ENCODE results near the gene KIR3DL1. TPM values are rescaled to one million over a fixed set of nuclear protein-coding genes. Genes with fewer than 3 reads are reported as not detected.
"Not testable (repeated sequence)": the region's sequence is repeated elsewhere in the genome, so short reads cannot be mapped to it uniquely, and the experiment has no call there.

The KIR3DL1 gene
- total RNA-seq, 1 experiment from 2014 or later: not detected

- Histone ChIP-seq H3K9me3 (replicated peaks) (peaks cover 5% of the 10 kb centered on the region; the same call in 1 of the 2 replicates), H3K27ac (no peak overlapping the region), H3K4me3 (no peak overlapping the region), H3K27me3 (replicated peaks) (peaks cover 17% of the 10 kb centered on the region), H3K4me1 (replicated peaks) (no peaks in the 10 kb centered on the region), H3K36me3 (no peaks in the 10 kb centered on the region)
- DNase-seq (ENCODE audit: low read depth in 1 of 2, low spot score in 2 of 2): no peak
Measured at GRCh38 chr19:54791476-54791875, 24.8 kb upstream of the KIR3DL1 start.

- H3K36me3 ChIP-seq: no peaks in the 10 kb centered on the region
- peaks cover 5% of the 10 kb centered on the region; the same call in 1 of the 2 replicates for H3K9me3 ChIP-seq (replicated peaks)
- no peak overlapping the region for H3K27ac ChIP-seq
- no peaks in the 10 kb centered on the region for H3K4me1 ChIP-seq (replicated peaks)
- H3K27me3 ChIP-seq (replicated peaks): peaks cover 17% of the 10 kb centered on the region
- peak overlapping the region; percentile 18 for H3K4me3 ChIP-seq
- DNase-seq (ENCODE audit: low read depth in 1 of 2, low spot score in 2 of 2): no peak
Measured at GRCh38 chr19:54792814-54793213, 23.5 kb upstream of the KIR3DL1 start.

- no peak for DNase-seq (ENCODE audit: low read depth in 1 of 2, low spot score in 2 of 2)
- no peaks in the 10 kb centered on the region for H3K36me3 ChIP-seq
- H3K27me3 ChIP-seq (replicated peaks): peaks cover 17% of the 10 kb centered on the region
- H3K27ac ChIP-seq: no peak overlapping the region
- no peak overlapping the region for H3K4me3 ChIP-seq
- no peaks in the 10 kb centered on the region for H3K4me1 ChIP-seq (replicated peaks)
- H3K9me3 ChIP-seq (replicated peaks): peaks cover 5% of the 10 kb centered on the region; the same call in 1 of the 2 replicates
Measured at GRCh38 chr19:54795758-54796157, 20.5 kb upstream of the KIR3DL1 start.

- no peaks in the 10 kb centered on the region for H3K9me3 ChIP-seq (replicated peaks)
- no peaks in the 10 kb centered on the region for H3K4me1 ChIP-seq (replicated peaks)
- H3K27me3 ChIP-seq (replicated peaks): no peaks in the 10 kb centered on the region
- H3K27ac ChIP-seq: no peak within 1 kb of the TSS
- H3K4me3 ChIP-seq: no peak within 1 kb of the TSS
- no peak for DNase-seq (ENCODE audit: low read depth in 1 of 2, low spot score in 2 of 2)
- H3K36me3 ChIP-seq: no peaks in the 10 kb centered on the region
Measured at GRCh38 chr19:54803410-54803809, 12.9 kb upstream of the KIR3DL1 start, which contains the start of gene KIR2DL4. TSS of gene KIR2DL4 (plus strand) at chr19:54803610. CDS start at chr19:54803652, 42 bp downstream.

- H3K4me3 ChIP-seq: no peak overlapping the region
- no peaks in the 10 kb centered on the region for H3K9me3 ChIP-seq (replicated peaks)
- H3K27ac ChIP-seq: no peak overlapping the region
- DNase-seq (ENCODE audit: low read depth in 1 of 2, low spot score in 2 of 2): no peak
- no peaks in the 10 kb centered on the region for H3K27me3 ChIP-seq (replicated peaks)
- no peaks in the 10 kb centered on the region for H3K4me1 ChIP-seq (replicated peaks)
- H3K36me3 ChIP-seq: no peaks in the 10 kb centered on the region
Measured at GRCh38 chr19:54804101-54804500, 12.2 kb upstream of the KIR3DL1 start.

- H3K27ac ChIP-seq: no peak overlapping the region
- no peaks in the 10 kb centered on the region for H3K4me1 ChIP-seq (replicated peaks)
- H3K9me3 ChIP-seq (replicated peaks): no peaks in the 10 kb centered on the region
- H3K36me3 ChIP-seq: no peaks in the 10 kb centered on the region
- DNase-seq (ENCODE audit: low read depth in 1 of 2, low spot score in 2 of 2): no peak
- no peak overlapping the region for H3K4me3 ChIP-seq
- H3K27me3 ChIP-seq (replicated peaks): no peaks in the 10 kb centered on the region
Measured at GRCh38 chr19:54804571-54804970, 11.7 kb upstream of the KIR3DL1 start.

GRCh38 chr19:54805665-54806515, 10.4 kb upstream of the KIR3DL1 start:
- H3K9me3 ChIP-seq (replicated peaks): no peaks in the 10 kb centered on the region
- no peak overlapping the region for H3K27ac ChIP-seq
- no peaks in the 10 kb centered on the region for H3K27me3 ChIP-seq (replicated peaks)
- H3K4me1 ChIP-seq (replicated peaks): no peaks in the 10 kb centered on the region
- no peak for DNase-seq (ENCODE audit: low read depth in 1 of 2, low spot score in 2 of 2)
- no peak overlapping the region for H3K4me3 ChIP-seq
- H3K36me3 ChIP-seq: no peaks in the 10 kb centered on the region

GRCh38 chr19:54806516-54806838, 9.8 kb upstream of the KIR3DL1 start:
- H3K27ac ChIP-seq: no peak overlapping the region
- no peaks in the 10 kb centered on the region for H3K27me3 ChIP-seq (replicated peaks)
- H3K9me3 ChIP-seq (replicated peaks): no peaks in the 10 kb centered on the region
- H3K36me3 ChIP-seq: no peaks in the 10 kb centered on the region
- H3K4me1 ChIP-seq (replicated peaks): no peaks in the 10 kb centered on the region
- no peak for DNase-seq (ENCODE audit: low read depth in 1 of 2, low spot score in 2 of 2)
- no peak overlapping the region for H3K4me3 ChIP-seq

GRCh38 chr19:54814571-54814970, 1.7 kb upstream of the KIR3DL1 start:
- not testable (repeated sequence) for H3K36me3 ChIP-seq; H3K27ac ChIP-seq; H3K4me1 ChIP-seq (replicated peaks); H3K4me3 ChIP-seq; H3K9me3 ChIP-seq (replicated peaks); H3K27me3 ChIP-seq (replicated peaks); DNase-seq (ENCODE audit: low read depth in 1 of 2, low spot score in 2 of 2)

- no peak for DNase-seq (ENCODE audit: low read depth in 1 of 2, low spot score in 2 of 2)
- no peaks in the 10 kb centered on the region for H3K9me3 ChIP-seq (replicated peaks)
- no peak overlapping the region for H3K4me3 ChIP-seq
- H3K36me3 ChIP-seq: no peaks in the 10 kb centered on the region
- no peak overlapping the region for H3K27ac ChIP-seq
- no peaks in the 10 kb centered on the region for H3K4me1 ChIP-seq (replicated peaks)
- no peaks in the 10 kb centered on the region for H3K27me3 ChIP-seq (replicated peaks)
Measured at GRCh38 chr19:54817670-54818536, 1.6 kb downstream of the KIR3DL1 start.

- H3K36me3 ChIP-seq; H3K27ac ChIP-seq; H3K9me3 ChIP-seq (replicated peaks); H3K4me3 ChIP-seq; DNase-seq (ENCODE audit: low read depth in 1 of 2, low spot score in 2 of 2); H3K4me1 ChIP-seq (replicated peaks); H3K27me3 ChIP-seq (replicated peaks): not testable (repeated sequence)
Measured at GRCh38 chr19:54824416-54824815, 8.1 kb downstream of the KIR3DL1 start.

- not testable (repeated sequence) for DNase-seq (ENCODE audit: low read depth in 1 of 2, low spot score in 2 of 2); H3K27ac ChIP-seq; H3K36me3 ChIP-seq; H3K9me3 ChIP-seq (replicated peaks); H3K27me3 ChIP-seq (replicated peaks); H3K4me1 ChIP-seq (replicated peaks); H3K4me3 ChIP-seq
Measured at GRCh38 chr19:54825326-54825725, 9.1 kb downstream of the KIR3DL1 start.

- not testable (repeated sequence) for H3K36me3 ChIP-seq; H3K9me3 ChIP-seq (replicated peaks); H3K27me3 ChIP-seq (replicated peaks); H3K4me1 ChIP-seq (replicated peaks); DNase-seq (ENCODE audit: low read depth in 1 of 2, low spot score in 2 of 2); H3K27ac ChIP-seq; H3K4me3 ChIP-seq
Measured at GRCh38 chr19:54828064-54828463, 11.8 kb downstream of the KIR3DL1 start.

GRCh38 chr19:54832496-54832895, 16.2 kb downstream of the KIR3DL1 start, which contains the start of gene KIR2DS4:
TSS of gene KIR2DS4 (plus strand) at chr19:54832676.
- H3K4me1 ChIP-seq (replicated peaks); DNase-seq (ENCODE audit: low read depth in 1 of 2, low spot score in 2 of 2); H3K27ac ChIP-seq; H3K36me3 ChIP-seq; H3K4me3 ChIP-seq; H3K9me3 ChIP-seq (replicated peaks); H3K27me3 ChIP-seq (replicated peaks): not testable (repeated sequence)
